ENCODE data around the gene SNAPC1.
A peak's percentile ranks its signal among the peaks of the same experiment; 100 is the strongest.

The SNAPC1 gene

GRCh38 chr14:61756135-61756534, 6.1 kb upstream of the SNAPC1 start:
- TF ChIP-seq POLR2A (IDR thresholded peaks at IDR 0.05; ENCODE audit: low read depth, low read length), result no peak
- FAIRE-seq (no peak), DNase-seq (ENCODE audit: insufficient read length, low spot score) (no peak)

GRCh38 chr14:61759878-61760277, 2.3 kb upstream of the SNAPC1 start:
- TF ChIP-seq POLR2A (IDR thresholded peaks at IDR 0.05; ENCODE audit: low read depth, low read length), result no peak
- DNase-seq (ENCODE audit: insufficient read length, low spot score), result no peak
- FAIRE-seq, result no peak

- FAIRE-seq, result no peak
- DNase-seq (ENCODE audit: insufficient read length, low spot score), result no peak
- TF ChIP-seq POLR2A (IDR thresholded peaks at IDR 0.05; ENCODE audit: low read depth, low read length), result no peak
Measured at GRCh38 chr14:61761557-61761956, 663 bp upstream of the SNAPC1 start.

GRCh38 chr14:61764342-61765122, 2.3 kb downstream of the SNAPC1 start:
- no peak for TF ChIP-seq POLR2A (IDR thresholded peaks at IDR 0.05; ENCODE audit: low read depth, low read length)
- no peak for FAIRE-seq
- no peak for DNase-seq (ENCODE audit: insufficient read length, low spot score)

GRCh38 chr14:61765225-61765943, 3.2 kb downstream of the SNAPC1 start:
- no peak for DNase-seq (ENCODE audit: insufficient read length, low spot score)
- no peak for TF ChIP-seq POLR2A (IDR thresholded peaks at IDR 0.05; ENCODE audit: low read depth, low read length)
- no peak for FAIRE-seq

GRCh38 chr14:61766151-61766550, 3.9 kb downstream of the SNAPC1 start:
- DNase-seq (ENCODE audit: insufficient read length, low spot score) (no peak), FAIRE-seq (no peak)
- no peak for TF ChIP-seq POLR2A (IDR thresholded peaks at IDR 0.05; ENCODE audit: low read depth, low read length)

GRCh38 chr14:61768240-61768639, 6.0 kb downstream of the SNAPC1 start:
- FAIRE-seq (no peak), DNase-seq (ENCODE audit: insufficient read length, low spot score) (no peak)
- TF ChIP-seq POLR2A (IDR thresholded peaks at IDR 0.05; ENCODE audit: low read depth, low read length), result no peak

GRCh38 chr14:61769893-61770292, 7.7 kb downstream of the SNAPC1 start:
- no peak for TF ChIP-seq POLR2A (IDR thresholded peaks at IDR 0.05; ENCODE audit: low read depth, low read length)
- DNase-seq (ENCODE audit: insufficient read length, low spot score) (no peak), FAIRE-seq (no peak)

GRCh38 chr14:61774861-61775260, 12.6 kb downstream of the SNAPC1 start:
- DNase-seq (ENCODE audit: insufficient read length, low spot score) (no peak), FAIRE-seq (peak; percentile 67)
- no peak for TF ChIP-seq POLR2A (IDR thresholded peaks at IDR 0.05; ENCODE audit: low read depth, low read length)

- TF ChIP-seq POLR2A (IDR thresholded peaks at IDR 0.05; ENCODE audit: low read depth, low read length), result no peak
- DNase-seq (ENCODE audit: insufficient read length, low spot score), result no peak
- FAIRE-seq, result no peak
Measured at GRCh38 chr14:61780125-61780524, 17.9 kb downstream of the SNAPC1 start.

GRCh38 chr14:61797309-61797708, 35.1 kb downstream of the SNAPC1 start:
- TF ChIP-seq POLR2A (IDR thresholded peaks at IDR 0.05; ENCODE audit: low read depth, low read length), result no peak
- no peak for DNase-seq (ENCODE audit: insufficient read length, low spot score)
- FAIRE-seq, result no peak

- no peak for TF ChIP-seq POLR2A (IDR thresholded peaks at IDR 0.05; ENCODE audit: low read depth, low read length)
- no peak for DNase-seq (ENCODE audit: insufficient read length, low spot score)
- FAIRE-seq, result no peak
Measured at GRCh38 chr14:61802010-61802568, 39.9 kb downstream of the SNAPC1 start.

GRCh38 chr14:61803755-61804154, 41.5 kb downstream of the SNAPC1 start:
- DNase-seq (ENCODE audit: insufficient read length, low spot score), result no peak
- TF ChIP-seq POLR2A (IDR thresholded peaks at IDR 0.05; ENCODE audit: low read depth, low read length), result no peak
- FAIRE-seq, result no peak

GRCh38 chr14:61805451-61805850, 43.2 kb downstream of the SNAPC1 start:
- no peak for DNase-seq (ENCODE audit: insufficient read length, low spot score)
- no peak for FAIRE-seq
- TF ChIP-seq POLR2A (IDR thresholded peaks at IDR 0.05; ENCODE audit: low read depth, low read length), result no peak

Data from H54 (cell line).